OCI-LY1 (cell line): ENCODE data around the gene RAB2B.

Experiments
- H2AFZ ChIP-seq: fragments of 200-600 bp; sonication (generic), shearing (Covaris generic); 2 replicates; pipeline ENCODE4 v1.6.0; 2014; ENCODE audit warnings: antibody characterized with exemption, mild to moderate bottlenecking, low read length
- H3F3A ChIP-seq: fragments of 200-600 bp; sonication (generic), shearing (Covaris generic); 2 replicates; pipeline ENCODE4 v1.6.0; 2014; ENCODE audit warnings: mild to moderate bottlenecking, antibody characterized with exemption, low read length, moderate library complexity; ENCODE audit not compliant: insufficient read depth
- H3K27ac ChIP-seq: fragments of 200-600 bp; sonication (generic); 2 replicates; pipeline ENCODE4 v1.5.1; 2014; ENCODE audit warnings: low read length, mixed run types, mild to moderate bottlenecking, low read depth; ENCODE audit not compliant: poor library complexity, severe bottlenecking
- H3K27me3 ChIP-seq: fragments of 200-600 bp; sonication (generic); 2 replicates; pipeline ENCODE4 v1.6.0; 2014; ENCODE audit warnings: antibody characterized with exemption, mild to moderate bottlenecking, low read length, moderate library complexity; ENCODE audit not compliant: insufficient read depth
- H3K36me3 ChIP-seq: fragments of 200-600 bp; sonication (generic); 2 replicates; pipeline ENCODE4 v1.6.1; 2014; ENCODE audit warnings: mild to moderate bottlenecking, antibody characterized with exemption, low read length, moderate library complexity, mixed read lengths; ENCODE audit not compliant: insufficient read depth
- H3K4me1 ChIP-seq: fragments of 200-600 bp; sonication (generic); 2 replicates; pipeline ENCODE4 v1.5.1; 2014; ENCODE audit warnings: mild to moderate bottlenecking, low read length, moderate library complexity; ENCODE audit not compliant: insufficient read depth, severe bottlenecking
- H3K4me2 ChIP-seq: fragments of 200-600 bp; sonication (generic), shearing (Covaris generic); 2 replicates; pipeline ENCODE4 v1.6.1; 2014; ENCODE audit warnings: low read length
- H3K4me3 ChIP-seq: fragments of 200-600 bp; sonication (generic); 2 replicates; pipeline ENCODE4 v1.5.1; 2014; ENCODE audit warnings: low read length, low read depth, mild to moderate bottlenecking, mixed read lengths; ENCODE audit not compliant: poor library complexity, severe bottlenecking
- H3K79me2 ChIP-seq: fragments of 200-600 bp; shearing (Covaris generic); 2 replicates; pipeline ENCODE4 v1.6.1; 2016; ENCODE audit warnings: mixed run types, low read length, mixed read lengths; ENCODE audit not compliant: insufficient read depth
- H3K9ac ChIP-seq: fragments of 200-600 bp; sonication (generic), shearing (Covaris generic); 2 replicates; pipeline ENCODE4 v1.6.1; 2014; ENCODE audit warnings: mild to moderate bottlenecking, low read length, mixed read lengths
- H3K9me2 ChIP-seq: fragments of 200-600 bp; sonication (generic), shearing (Covaris generic); 2 replicates; pipeline ENCODE4 v1.6.1; 2014; ENCODE audit warnings: low read depth, mild to moderate bottlenecking, low read length, mixed read lengths
- H3K9me3 ChIP-seq: fragments of 200-600 bp; shearing (Covaris generic); 2 replicates; pipeline ENCODE4 v1.6.1; 2014; ENCODE audit warnings: low read length, mixed read lengths
- H4K20me1 ChIP-seq: fragments of 200-600 bp; sonication (generic), shearing (Covaris generic); 2 replicates; pipeline ENCODE4 v1.6.0; 2016; ENCODE audit warnings: mild to moderate bottlenecking, low read length; ENCODE audit not compliant: insufficient read depth
- EZH2 ChIP-seq: fragments of 200-600 bp; sonication (generic), shearing (Covaris generic); IDR thresholded peaks from 2 replicates; pipeline ENCODE4 v1.8.0; 2017; ENCODE audit warnings: borderline replicate concordance, mixed run types, mild to moderate bottlenecking, antibody characterized with exemption, low read length, moderate library complexity, mixed read lengths
- TF ChIP-seq, protein P1 (sequence below): fragments of 200-600 bp; sonication (generic), shearing (Covaris generic); IDR thresholded peaks from 2 replicates; pipeline ENCODE4 v1.5.1; 2017; ENCODE audit warnings: mild to moderate bottlenecking, antibody characterized with exemption, low read length, moderate library complexity, mixed read lengths

The RAB2B gene

GRCh38 chr14:21520767-21521166 lies 44.0 kb upstream of the RAB2B start:
- Histone ChIP-seq H2AFZ (no peak overlapping the region), H3K9ac (no peak overlapping the region), H3K9me3 (no peaks in the 10 kb centered on the region), H3K4me2 (no peak overlapping the region), H3F3A (no peaks in the 10 kb centered on the region), H3K9me2 (no peaks in the 10 kb centered on the region), H3K36me3 (no peaks in the 10 kb centered on the region), H3K4me1 (peaks cover 4% of the 10 kb centered on the region), H3K27ac (no peak overlapping the region), H3K4me3 (no peak overlapping the region), H3K27me3 (no peaks in the 10 kb centered on the region; the same call in 1 of the 2 replicates), H3K79me2 (no peaks in the 10 kb centered on the region), H4K20me1 (no peaks in the 10 kb centered on the region)
- no peak for TF ChIP-seq EZH2
- TF ChIP-seq, protein P1, sequence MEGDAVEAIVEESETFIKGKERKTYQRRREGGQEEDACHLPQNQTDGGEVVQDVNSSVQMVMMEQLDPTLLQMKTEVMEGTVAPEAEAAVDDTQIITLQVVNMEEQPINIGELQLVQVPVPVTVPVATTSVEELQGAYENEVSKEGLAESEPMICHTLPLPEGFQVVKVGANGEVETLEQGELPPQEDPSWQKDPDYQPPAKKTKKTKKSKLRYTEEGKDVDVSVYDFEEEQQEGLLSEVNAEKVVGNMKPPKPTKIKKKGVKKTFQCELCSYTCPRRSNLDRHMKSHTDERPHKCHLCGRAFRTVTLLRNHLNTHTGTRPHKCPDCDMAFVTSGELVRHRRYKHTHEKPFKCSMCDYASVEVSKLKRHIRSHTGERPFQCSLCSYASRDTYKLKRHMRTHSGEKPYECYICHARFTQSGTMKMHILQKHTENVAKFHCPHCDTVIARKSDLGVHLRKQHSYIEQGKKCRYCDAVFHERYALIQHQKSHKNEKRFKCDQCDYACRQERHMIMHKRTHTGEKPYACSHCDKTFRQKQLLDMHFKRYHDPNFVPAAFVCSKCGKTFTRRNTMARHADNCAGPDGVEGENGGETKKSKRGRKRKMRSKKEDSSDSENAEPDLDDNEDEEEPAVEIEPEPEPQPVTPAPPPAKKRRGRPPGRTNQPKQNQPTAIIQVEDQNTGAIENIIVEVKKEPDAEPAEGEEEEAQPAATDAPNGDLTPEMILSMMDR, result no peak

DNA sequence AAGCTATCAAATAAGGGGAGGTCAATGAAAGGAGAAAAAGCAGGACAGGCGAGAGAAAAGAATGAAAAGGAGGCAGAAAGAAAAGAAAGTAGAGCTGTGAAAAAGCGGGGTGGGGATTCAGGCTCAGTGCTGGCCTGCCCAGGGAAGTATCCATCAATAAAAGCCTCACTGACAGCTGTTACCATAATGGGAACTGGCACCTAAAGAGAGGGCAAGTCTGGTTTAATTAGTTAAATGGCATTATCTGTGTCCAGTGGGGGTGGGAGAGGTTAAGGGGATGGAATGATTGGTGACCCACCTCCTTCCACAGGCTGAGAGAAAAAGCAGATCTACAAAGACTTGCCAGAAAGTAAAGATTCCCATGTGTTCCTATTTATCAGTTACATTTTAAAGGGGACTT lies 42.0 kb upstream of the RAB2B start:
- Histone ChIP-seq H3K4me3 (no peak overlapping the region), H3K36me3 (no peaks in the 10 kb centered on the region), H4K20me1 (no peaks in the 10 kb centered on the region), H3K79me2 (no peaks in the 10 kb centered on the region), H2AFZ (no peak overlapping the region), H3K9ac (no peak overlapping the region), H3K27me3 (no peaks in the 10 kb centered on the region), H3K9me3 (no peaks in the 10 kb centered on the region), H3K27ac (no peak overlapping the region), H3F3A (no peaks in the 10 kb centered on the region), H3K4me1 (no peaks in the 10 kb centered on the region), H3K4me2 (no peak overlapping the region), H3K9me2 (no peaks in the 10 kb centered on the region)
- no peak for TF ChIP-seq EZH2
- TF ChIP-seq, protein P1, result no peak

- H3K9me3 ChIP-seq, result no peaks in the 10 kb centered on the region
- H3K9me2 ChIP-seq, result no peaks in the 10 kb centered on the region
- H3K4me2 ChIP-seq, result no peak overlapping the region
- no peak overlapping the region for H3K9ac ChIP-seq
- no peak overlapping the region for H2AFZ ChIP-seq
- no peak overlapping the region for H3K27ac ChIP-seq
- no peaks in the 10 kb centered on the region for H4K20me1 ChIP-seq
- H3F3A ChIP-seq, result no peaks in the 10 kb centered on the region
- no peak overlapping the region for H3K4me3 ChIP-seq
- TF ChIP-seq EZH2, result no peak
- TF ChIP-seq, protein P1, result no peak
- no peaks in the 10 kb centered on the region for H3K27me3 ChIP-seq
- peaks cover 17% of the 10 kb centered on the region for H3K4me1 ChIP-seq
- 0 out of 2 replicates have a peak, but pooled peaks cover 2% of the 10 kb centered on the region for H3K36me3 ChIP-seq
- H3K79me2 ChIP-seq, result peaks cover 17% of the 10 kb centered on the region
These were observed 37.6 kb upstream of the RAB2B start for GRCh38 chr14:21514341-21514740.
